Endothelial cell of umbilical vein (primary cell): ENCODE results near the gene DACT1.

ENCODE experiments used
- EZH2 ChIP-seq: IDR thresholded peaks from 2 replicates; pipeline ENCODE4 v1.6.1; 2012; ENCODE audit warnings: borderline replicate concordance, low read depth, mild to moderate bottlenecking, moderate library complexity, low read length, inconsistent platforms; ENCODE audit not compliant: severe bottlenecking
- MYC ChIP-seq: IDR thresholded peaks from one replicate; pipeline ENCODE4 v1.6.1; 2011; ENCODE audit warnings: mild to moderate bottlenecking, low read depth, low read length
- POLR2A ChIP-seq: IDR thresholded peaks from 2 replicates; pipeline ENCODE4 v1.6.1; 2012; ENCODE audit warnings: low read depth, mild to moderate bottlenecking, control low read depth, low read length

DNA sequence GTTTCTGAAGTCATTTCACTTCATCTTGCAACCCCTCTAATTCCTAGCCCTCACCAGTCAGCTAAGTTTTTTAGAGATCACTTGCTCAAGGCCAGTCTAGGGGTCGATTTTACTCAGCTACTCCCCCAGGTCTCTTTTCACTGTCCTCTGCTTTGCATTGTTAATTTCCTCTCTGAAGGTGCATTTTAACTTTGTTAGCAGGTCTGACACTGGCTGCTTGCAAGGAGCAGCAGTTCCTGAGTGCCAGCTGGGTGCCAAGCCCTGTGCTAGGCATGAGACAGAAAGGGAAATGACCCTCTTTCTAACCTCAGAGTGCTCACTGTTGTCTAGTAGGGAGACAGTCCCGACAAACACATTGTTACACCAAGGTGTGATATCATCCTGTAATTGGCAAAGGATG is 17.8 kb upstream of the DACT1 start:
- TF ChIP-seq POLR2A (no peak), MYC (no peak), EZH2 (no peak)
